Measurements from ENCODE around the gene UBE2E1. TPM values are rescaled to one million over a fixed set of nuclear protein-coding genes. Genes with fewer than 3 reads are reported as not detected.
A peak's percentile ranks its signal among the peaks of the same experiment; 100 is the strongest.
"Not testable (repeated sequence)": the region's sequence is repeated elsewhere in the genome, so short reads cannot be mapped to it uniquely, and the experiment has no call there.

Gene UBE2E1
- total RNA-seq, 2 donors from 2014 or later, result 56.5 to 68.5 TPM

DNA sequence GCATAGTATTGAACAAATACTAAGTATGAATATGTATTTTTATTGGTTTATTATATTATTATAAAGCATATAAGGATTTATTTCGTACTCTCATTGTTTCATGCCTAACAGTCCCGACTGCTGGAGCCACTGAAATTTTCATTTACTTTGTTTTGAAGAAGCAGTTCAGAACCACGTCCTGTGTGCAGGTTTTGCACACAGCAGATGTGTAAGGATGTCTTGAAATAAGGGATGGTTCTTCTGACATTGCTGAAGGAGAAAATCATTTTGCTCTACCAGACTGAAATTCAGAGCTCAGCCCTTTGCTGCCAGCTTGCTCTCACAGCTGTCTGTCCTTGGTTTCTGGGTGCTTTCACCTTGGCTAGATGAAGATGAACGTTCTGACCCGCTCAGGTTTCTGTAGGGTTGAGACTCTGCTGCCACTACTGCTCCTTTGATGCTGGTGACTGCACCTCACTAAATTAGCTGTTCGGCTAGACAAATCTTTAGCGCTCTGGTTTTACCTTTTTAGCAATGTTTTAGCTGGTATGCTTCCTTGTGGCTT is 54.2 kb downstream of the UBE2E1 start:
- H3K27ac Mint-ChIP-seq, result no peak overlapping the region
- DNase-seq (ENCODE audit: low spot score) (no peak), ATAC-seq (no peak)
- H3K4me3 Mint-ChIP-seq, result no peak overlapping the region
- H3K27me3 Mint-ChIP-seq, result no peaks in the 10 kb centered on the region
- H3K9me3 Mint-ChIP-seq, result no peaks in the 10 kb centered on the region
- H3K36me3 Mint-ChIP-seq, result no peaks in the 10 kb centered on the region
- peaks cover 41 to 48% of the 10 kb centered on the region in 2 donors for H3K4me1 Mint-ChIP-seq (ENCODE audit: low read depth in 2 of 2)

DNA sequence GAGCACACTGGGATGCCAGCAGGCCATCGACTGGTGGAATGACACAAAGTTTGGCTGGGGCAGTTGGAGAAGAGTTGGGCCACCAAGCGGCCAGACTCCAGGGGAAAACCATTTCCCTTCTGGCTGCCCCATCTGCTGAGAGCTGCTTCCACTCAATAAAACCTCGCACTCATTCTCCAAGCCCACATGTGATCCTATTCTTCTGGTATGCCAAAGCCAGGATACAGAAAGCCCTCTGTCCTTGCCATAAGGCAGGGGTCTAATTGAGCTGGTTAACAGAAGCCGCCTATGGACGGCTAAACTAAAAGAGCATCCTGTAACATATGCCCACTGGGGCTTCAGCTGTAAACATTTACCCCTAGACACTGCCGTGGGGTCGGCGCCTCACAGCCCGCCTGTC is 55.9 kb downstream of the UBE2E1 start:
- Mint-ChIP-seq H3K27ac (no peak overlapping the region), H3K4me1 (ENCODE audit: low read depth in 2 of 2) (peaks cover 46 to 55% of the 10 kb centered on the region in 2 donors)

GRCh38 chr3:23863060-23863459 is 57.3 kb downstream of the UBE2E1 start:
- no peaks in the 10 kb centered on the region for H3K9me3 Mint-ChIP-seq
- H3K36me3 Mint-ChIP-seq, result no peaks in the 10 kb centered on the region
- ATAC-seq (no peak), DNase-seq (ENCODE audit: low spot score) (no peak)
- H3K4me1 Mint-ChIP-seq (ENCODE audit: low read depth in 2 of 2), result peaks cover 38 to 46% of the 10 kb centered on the region in 2 donors
- no peak overlapping the region for H3K4me3 Mint-ChIP-seq
- no peaks in the 10 kb centered on the region for H3K27me3 Mint-ChIP-seq
- no peak overlapping the region for H3K27ac Mint-ChIP-seq

More for the DNA sequence above, 55.9 kb downstream of the UBE2E1 start:
- ATAC-seq (no peak), DNase-seq (ENCODE audit: low spot score) (no peak)
- no peaks in the 10 kb centered on the region for H3K36me3 Mint-ChIP-seq
- H3K4me3 Mint-ChIP-seq, result no peak overlapping the region
- H3K27me3 Mint-ChIP-seq, result no peaks in the 10 kb centered on the region
- no peaks in the 10 kb centered on the region for H3K9me3 Mint-ChIP-seq

- ATAC-seq (no peak), DNase-seq (ENCODE audit: low spot score) (no peak)
- H3K27me3 Mint-ChIP-seq, result no peaks in the 10 kb centered on the region
- no peak overlapping the region for H3K4me3 Mint-ChIP-seq
- no peaks in the 10 kb centered on the region for H3K36me3 Mint-ChIP-seq
- H3K27ac Mint-ChIP-seq, result no peak overlapping the region
- H3K4me1 Mint-ChIP-seq (ENCODE audit: low read depth in 2 of 2), result peaks cover 26 to 41% of the 10 kb centered on the region in 2 donors
- H3K9me3 Mint-ChIP-seq, result no peaks in the 10 kb centered on the region
Observed at GRCh38 chr3:23864931-23865330, 59.2 kb downstream of the UBE2E1 start.

GRCh38 chr3:23865595-23866396 is 60.0 kb downstream of the UBE2E1 start:
- H3K4me3 Mint-ChIP-seq, result no peak overlapping the region
- peak in 1 of 2 donors; percentile 6 for ATAC-seq
- H3K4me1 Mint-ChIP-seq (ENCODE audit: low read depth in 2 of 2), result peaks cover 22 to 39% of the 10 kb centered on the region in 2 donors
- H3K9me3 Mint-ChIP-seq, result no peaks in the 10 kb centered on the region
- H3K27me3 Mint-ChIP-seq, result no peaks in the 10 kb centered on the region
- H3K27ac Mint-ChIP-seq, result peak overlapping the region in 1 of 2 donors; percentile 24
- DNase-seq (ENCODE audit: low spot score), result no peak
- H3K36me3 Mint-ChIP-seq, result no peaks in the 10 kb centered on the region

DNA sequence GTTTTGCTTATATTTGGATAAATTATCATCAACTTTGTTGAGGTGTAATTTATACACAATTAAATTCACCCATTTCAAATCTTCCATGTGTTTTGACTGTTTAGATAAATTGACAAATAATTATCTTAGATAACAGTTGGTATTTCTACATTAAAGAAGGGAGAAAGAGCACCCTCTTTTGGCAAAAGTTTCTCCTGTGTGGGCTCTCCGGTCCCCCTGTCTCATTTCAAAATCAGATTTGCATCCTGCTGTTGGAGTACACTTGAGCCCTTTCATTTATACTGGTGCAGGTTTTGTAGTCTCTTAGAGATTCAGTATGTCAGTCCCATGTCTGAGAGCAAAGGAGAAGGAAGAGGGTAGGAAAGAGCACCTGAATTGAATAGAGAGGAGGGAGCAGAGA is 61.6 kb downstream of the UBE2E1 start:
- no peaks in the 10 kb centered on the region for H3K9me3 Mint-ChIP-seq
- DNase-seq (ENCODE audit: low spot score) (no peak), ATAC-seq (no peak)
- no peaks in the 10 kb centered on the region for H3K36me3 Mint-ChIP-seq
- H3K4me1 Mint-ChIP-seq (ENCODE audit: low read depth in 2 of 2), result peaks cover 22 to 32% of the 10 kb centered on the region in 2 donors
- no peaks in the 10 kb centered on the region for H3K27me3 Mint-ChIP-seq
- peak overlapping the region in 1 of 2 donors; percentile 9 for H3K27ac Mint-ChIP-seq
- no peak overlapping the region for H3K4me3 Mint-ChIP-seq

GRCh38 chr3:23867838-23868237 is 62.1 kb downstream of the UBE2E1 start:
- DNase-seq (ENCODE audit: low spot score) (no peak), ATAC-seq (no peak)
- no peaks in the 10 kb centered on the region for H3K27me3 Mint-ChIP-seq
- H3K4me1 Mint-ChIP-seq (ENCODE audit: low read depth in 2 of 2), result peaks cover 22 to 32% of the 10 kb centered on the region in 2 donors
- H3K4me3 Mint-ChIP-seq, result no peak overlapping the region
- no peaks in the 10 kb centered on the region for H3K36me3 Mint-ChIP-seq
- no peaks in the 10 kb centered on the region for H3K9me3 Mint-ChIP-seq
- H3K27ac Mint-ChIP-seq, result peak overlapping the region in 1 of 2 donors; percentile 9

DNA sequence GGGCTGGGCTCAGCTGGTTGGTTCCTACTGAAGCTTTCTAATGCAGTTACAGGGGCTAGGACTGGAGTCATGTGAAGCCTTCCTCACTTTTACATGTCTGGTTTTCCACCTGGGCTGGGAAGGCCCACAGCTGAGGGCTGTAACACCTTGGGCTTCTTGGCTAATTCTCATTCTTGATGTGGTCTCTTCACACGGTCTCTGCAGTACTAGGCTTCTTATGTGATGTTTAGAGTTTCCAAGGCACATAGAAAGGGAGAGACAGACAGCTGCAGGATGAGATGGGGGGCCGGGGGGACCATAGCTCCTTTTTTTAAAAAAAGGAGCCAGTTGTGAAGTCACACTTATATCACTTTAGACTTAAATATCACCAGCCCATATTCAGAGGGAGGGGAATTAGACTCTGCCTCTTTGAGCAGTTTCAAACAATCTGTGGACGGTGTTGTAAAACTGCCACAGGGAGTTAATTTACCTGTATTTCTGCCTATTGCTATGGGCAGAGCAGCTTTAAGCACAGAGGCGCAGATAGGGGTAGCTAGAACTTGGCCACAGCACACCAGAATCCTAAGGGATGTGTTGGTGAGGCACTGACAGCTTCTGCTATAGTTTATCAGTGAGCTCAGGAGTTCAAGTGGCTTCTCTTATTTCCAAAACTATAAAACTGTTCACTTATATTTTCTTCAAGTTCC is 64.4 kb downstream of the UBE2E1 start:
- ATAC-seq, result no peak

DNA sequence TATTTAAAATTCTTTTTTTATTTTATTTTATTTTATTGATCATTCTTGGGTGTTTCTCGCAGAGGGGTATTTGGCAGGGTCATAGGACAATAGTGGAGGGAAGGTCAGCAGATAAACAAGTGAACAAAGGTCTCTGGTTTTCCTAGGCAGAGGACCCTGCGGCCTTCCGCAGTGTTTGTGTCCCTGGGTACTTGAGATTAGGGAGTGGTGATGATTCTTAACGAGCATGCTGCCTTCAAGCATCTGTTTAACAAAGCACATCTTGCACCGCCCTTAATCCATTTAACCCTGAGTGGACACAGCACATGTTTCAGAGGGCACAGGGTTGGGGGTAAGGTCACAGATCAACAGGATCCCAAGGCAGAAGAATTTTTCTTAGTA is 64.9 kb downstream of the UBE2E1 start:
- H3K27me3 Mint-ChIP-seq, H3K27ac Mint-ChIP-seq: not testable (repeated sequence)
- H3K4me1 Mint-ChIP-seq (ENCODE audit: low read depth in 2 of 2), result peaks cover 13 to 18% of the 10 kb centered on the region in 2 donors

More for the DNA sequence above, 64.4 kb downstream of the UBE2E1 start:
- H3K27me3 Mint-ChIP-seq, result no peaks in the 10 kb centered on the region
- no peaks in the 10 kb centered on the region for H3K36me3 Mint-ChIP-seq
- no peak overlapping the region for H3K4me3 Mint-ChIP-seq
- H3K9me3 Mint-ChIP-seq, result no peaks in the 10 kb centered on the region
- H3K27ac Mint-ChIP-seq, result no peak overlapping the region
- peaks cover 16 to 22% of the 10 kb centered on the region in 2 donors for H3K4me1 Mint-ChIP-seq (ENCODE audit: low read depth in 2 of 2)
- DNase-seq (ENCODE audit: low spot score), result no peak

GRCh38 chr3:23871361-23871760 is 65.6 kb downstream of the UBE2E1 start:
- ATAC-seq; H3K27ac Mint-ChIP-seq; H3K36me3 Mint-ChIP-seq; DNase-seq (ENCODE audit: low spot score); H3K27me3 Mint-ChIP-seq; H3K4me3 Mint-ChIP-seq; H3K9me3 Mint-ChIP-seq: not testable (repeated sequence)
- peaks cover 9 to 11% of the 10 kb centered on the region in 2 donors for H3K4me1 Mint-ChIP-seq (ENCODE audit: low read depth in 2 of 2)

More for the DNA sequence above, 64.9 kb downstream of the UBE2E1 start:
- not testable (repeated sequence) for DNase-seq (ENCODE audit: low spot score); H3K9me3 Mint-ChIP-seq; ATAC-seq; H3K4me3 Mint-ChIP-seq; H3K36me3 Mint-ChIP-seq

- H3K36me3 Mint-ChIP-seq, result no peaks in the 10 kb centered on the region
- H3K4me3 Mint-ChIP-seq, result no peak overlapping the region
- H3K27me3 Mint-ChIP-seq, result no peaks in the 10 kb centered on the region
- DNase-seq (ENCODE audit: low spot score), result no peak
- H3K4me1 Mint-ChIP-seq (ENCODE audit: low read depth in 2 of 2), result peaks cover 15 to 16% of the 10 kb centered on the region in 2 donors
- no peak overlapping the region for H3K27ac Mint-ChIP-seq
- no peak for ATAC-seq
- no peaks in the 10 kb centered on the region for H3K9me3 Mint-ChIP-seq
Observed at GRCh38 chr3:23872330-23872729, 66.6 kb downstream of the UBE2E1 start.

GRCh38 chr3:23873941-23874340 is 68.2 kb downstream of the UBE2E1 start:
- H3K4me1 Mint-ChIP-seq (ENCODE audit: low read depth in 2 of 2), result peaks cover 12 to 18% of the 10 kb centered on the region in 2 donors
- no peaks in the 10 kb centered on the region for H3K36me3 Mint-ChIP-seq
- H3K27me3 Mint-ChIP-seq, result no peaks in the 10 kb centered on the region
- no peak overlapping the region for H3K27ac Mint-ChIP-seq
- ATAC-seq (no peak), DNase-seq (ENCODE audit: low spot score) (no peak)
- no peak overlapping the region for H3K4me3 Mint-ChIP-seq
- H3K9me3 Mint-ChIP-seq, result no peaks in the 10 kb centered on the region

DNA sequence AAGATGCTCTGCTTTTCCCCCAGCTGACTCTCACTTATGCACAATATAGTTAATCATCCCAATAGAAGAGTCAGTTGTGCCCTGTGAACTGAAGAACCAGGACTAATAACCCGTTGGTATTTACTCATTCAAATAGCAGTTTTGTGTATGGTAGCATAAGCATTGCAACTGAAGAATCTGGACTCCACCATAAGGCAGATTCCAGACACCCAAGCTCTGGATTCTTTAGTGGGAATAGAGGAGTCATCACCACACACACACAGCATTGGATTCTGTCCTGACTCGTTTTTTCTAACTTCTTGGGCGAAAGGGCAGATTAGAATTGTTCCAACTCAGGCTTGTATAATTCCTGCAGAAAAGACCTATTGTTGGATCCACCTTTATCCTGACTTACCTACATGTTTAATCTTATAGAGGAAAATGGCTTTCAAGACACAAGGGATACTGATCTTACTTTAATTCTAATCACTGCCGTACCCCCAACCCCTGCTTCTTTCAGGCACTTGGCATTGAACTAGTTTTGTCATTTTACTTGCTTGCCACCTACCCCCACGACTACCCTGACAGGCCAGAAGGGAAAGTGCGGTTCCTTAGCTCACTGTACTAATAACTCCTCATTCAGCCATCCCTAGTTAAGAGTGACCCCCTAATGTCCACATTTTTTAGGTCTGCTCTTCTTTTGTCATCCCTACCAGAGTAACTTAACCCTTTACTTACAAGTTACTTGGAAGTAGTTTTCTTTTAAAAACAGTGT is 68.8 kb downstream of the UBE2E1 start:
- Mint-ChIP-seq H3K4me3 (no peak overlapping the region), H3K36me3 (no peaks in the 10 kb centered on the region), H3K9me3 (no peaks in the 10 kb centered on the region), H3K27me3 (no peaks in the 10 kb centered on the region), H3K27ac (no peak overlapping the region), H3K4me1 (ENCODE audit: low read depth in 2 of 2) (peaks cover 12 to 15% of the 10 kb centered on the region in 2 donors)
- no peak for ATAC-seq
- DNase-seq (ENCODE audit: low spot score), result no peak

All from natural killer cell treated with Interleukin-12 subunit alpha and Interleukin-12 subunit beta and Interleukin-15 and Interleukin-18, amount 100 ng/mL, for 72 hours (primary cell).